HG03039 (cell line): ENCODE data around the gene OR8K1.

Experiments used
- ATAC-seq: cut with Tn5 transposase; IDR thresholded peaks from one replicate; pipeline ENCODE4 v1.9.1; 2021; ENCODE audit warnings: mild to moderate bottlenecking, moderate library complexity; ENCODE audit not compliant: unreplicated experiment

The OR8K1 gene

GRCh38 chr11:56345739-56346138 lies at the start of gene OR8K1:
TSS of gene OR8K1 (plus strand) at chr11:56346039. CDS start at chr11:56346039, 0 bp downstream.
- no peak for ATAC-seq

- ATAC-seq, result no peak
Observed at GRCh38 chr11:56296898-56297297, 48.9 kb upstream of the OR8K1 start.

- ATAC-seq, result no peak
Observed at GRCh38 chr11:56307836-56308235, 38.0 kb upstream of the OR8K1 start.

- ATAC-seq, result no peak
Observed at GRCh38 chr11:56314844-56315243, 31.0 kb upstream of the OR8K1 start, which contains the start of gene OR8K3. TSS of gene OR8K3 (plus strand) at chr11:56315144. CDS start at chr11:56318307, 3,163 bp downstream.

GRCh38 chr11:56331861-56332491 lies 13.9 kb upstream of the OR8K1 start:
- ATAC-seq, result no peak

GRCh38 chr11:56333156-56333555 lies 12.7 kb upstream of the OR8K1 start:
- no peak for ATAC-seq

- ATAC-seq, result no peak
Observed at GRCh38 chr11:56340289-56340688, 5.5 kb upstream of the OR8K1 start.

- no peak for ATAC-seq
Observed at GRCh38 chr11:56353991-56354390, 8.2 kb downstream of the OR8K1 start, which contains the start of gene OR8J1. TSS of gene OR8J1 (plus strand) at chr11:56354291. CDS start at chr11:56360247, 5,956 bp downstream.

- no peak for ATAC-seq
Observed at GRCh38 chr11:56375324-56375723, 29.5 kb downstream of the OR8K1 start, which contains the start of gene OR8U1. TSS of gene OR8U1 (plus strand) at chr11:56375624. CDS start at chr11:56375624, 0 bp downstream.

- ATAC-seq, result no peak
Observed at GRCh38 chr11:56380120-56380519, 34.3 kb downstream of the OR8K1 start.

- ATAC-seq, result no peak
Observed at GRCh38 chr11:56394381-56394780, 48.5 kb downstream of the OR8K1 start.

- no peak for ATAC-seq
Observed at GRCh38 chr11:56396047-56396446, 50.2 kb downstream of the OR8K1 start.
